ENCODE results near the gene DUSP10. TPM values are rescaled to one million over a fixed set of nuclear protein-coding genes. Genes with fewer than 3 reads are reported as not detected.

DUSP10 gene
- total and polyA plus RNA-seq, 2 of the 13 experiments (the other 11 are each of a cell fraction or from before 2014, with no cell fraction given) = 2.1 to 4.4 TPM

- TF ChIP-seq, protein P1, sequence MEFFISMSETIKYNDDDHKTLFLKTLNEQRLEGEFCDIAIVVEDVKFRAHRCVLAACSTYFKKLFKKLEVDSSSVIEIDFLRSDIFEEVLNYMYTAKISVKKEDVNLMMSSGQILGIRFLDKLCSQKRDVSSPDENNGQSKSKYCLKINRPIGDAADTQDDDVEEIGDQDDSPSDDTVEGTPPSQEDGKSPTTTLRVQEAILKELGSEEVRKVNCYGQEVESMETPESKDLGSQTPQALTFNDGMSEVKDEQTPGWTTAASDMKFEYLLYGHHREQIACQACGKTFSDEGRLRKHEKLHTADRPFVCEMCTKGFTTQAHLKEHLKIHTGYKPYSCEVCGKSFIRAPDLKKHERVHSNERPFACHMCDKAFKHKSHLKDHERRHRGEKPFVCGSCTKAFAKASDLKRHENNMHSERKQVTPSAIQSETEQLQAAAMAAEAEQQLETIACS (CRISPR knock-in tag; IDR thresholded peaks at IDR 0.05) = 0 out of 2 replicates have a peak, but pooled peaks have one; percentile 20
- TF ChIP-seq, protein P2, sequence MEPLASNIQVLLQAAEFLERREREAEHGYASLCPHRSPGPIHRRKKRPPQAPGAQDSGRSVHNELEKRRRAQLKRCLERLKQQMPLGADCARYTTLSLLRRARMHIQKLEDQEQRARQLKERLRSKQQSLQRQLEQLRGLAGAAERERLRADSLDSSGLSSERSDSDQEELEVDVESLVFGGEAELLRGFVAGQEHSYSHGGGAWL (CRISPR knock-in tag; IDR thresholded peaks at IDR 0.05) = no peak; the same call in 1 of the 2 replicates
- TF ChIP-seq SIN3B (IDR thresholded peaks at IDR 0.05; ENCODE audit: low read length) (no peak), SMAD1 (CRISPR knock-in tag; IDR thresholded peaks at IDR 0.05; ENCODE audit: borderline replicate concordance, low read depth) (no peak), MBD4 (IDR thresholded peaks at IDR 0.05; ENCODE audit: borderline replicate concordance, low read length) (0 out of 2 replicates have a peak, but pooled peaks have one; percentile 24), ZBTB37 (CRISPR knock-in tag; IDR thresholded peaks at IDR 0.05) (no peak), CREB3 (CRISPR knock-in tag; IDR thresholded peaks at IDR 0.05) (no peak), MZF1 (CRISPR knock-in tag; IDR thresholded peaks at IDR 0.05; ENCODE audit: borderline replicate concordance) (no peak), IRX3 (CRISPR knock-in tag; IDR thresholded peaks at IDR 0.05; ENCODE audit: borderline replicate concordance, low read depth) (no peak), MATR3 (CRISPR knock-in tag; IDR thresholded peaks at IDR 0.05) (no peak), XBP1 (CRISPR knock-in tag; IDR thresholded peaks at IDR 0.05) (no peak), SP2 (CRISPR knock-in tag; IDR thresholded peaks at IDR 0.05) (peak; percentile 91), KAT2B (IDR thresholded peaks at IDR 0.05; ENCODE audit: borderline replicate concordance, low read depth, low read length) (no peak), FIP1L1 (IDR thresholded peaks at IDR 0.05; ENCODE audit: borderline replicate concordance, insufficient read depth, low read depth, low read length) (no peak)
- TF ChIP-seq, protein P3, sequence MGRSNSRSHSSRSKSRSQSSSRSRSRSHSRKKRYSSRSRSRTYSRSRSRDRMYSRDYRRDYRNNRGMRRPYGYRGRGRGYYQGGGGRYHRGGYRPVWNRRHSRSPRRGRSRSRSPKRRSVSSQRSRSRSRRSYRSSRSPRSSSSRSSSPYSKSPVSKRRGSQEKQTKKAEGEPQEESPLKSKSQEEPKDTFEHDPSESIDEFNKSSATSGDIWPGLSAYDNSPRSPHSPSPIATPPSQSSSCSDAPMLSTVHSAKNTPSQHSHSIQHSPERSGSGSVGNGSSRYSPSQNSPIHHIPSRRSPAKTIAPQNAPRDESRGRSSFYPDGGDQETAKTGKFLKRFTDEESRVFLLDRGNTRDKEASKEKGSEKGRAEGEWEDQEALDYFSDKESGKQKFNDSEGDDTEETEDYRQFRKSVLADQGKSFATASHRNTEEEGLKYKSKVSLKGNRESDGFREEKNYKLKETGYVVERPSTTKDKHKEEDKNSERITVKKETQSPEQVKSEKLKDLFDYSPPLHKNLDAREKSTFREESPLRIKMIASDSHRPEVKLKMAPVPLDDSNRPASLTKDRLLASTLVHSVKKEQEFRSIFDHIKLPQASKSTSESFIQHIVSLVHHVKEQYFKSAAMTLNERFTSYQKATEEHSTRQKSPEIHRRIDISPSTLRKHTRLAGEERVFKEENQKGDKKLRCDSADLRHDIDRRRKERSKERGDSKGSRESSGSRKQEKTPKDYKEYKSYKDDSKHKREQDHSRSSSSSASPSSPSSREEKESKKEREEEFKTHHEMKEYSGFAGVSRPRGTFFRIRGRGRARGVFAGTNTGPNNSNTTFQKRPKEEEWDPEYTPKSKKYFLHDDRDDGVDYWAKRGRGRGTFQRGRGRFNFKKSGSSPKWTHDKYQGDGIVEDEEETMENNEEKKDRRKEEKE (IDR thresholded peaks at IDR 0.05) = no peak
- TF ChIP-seq, protein P4, sequence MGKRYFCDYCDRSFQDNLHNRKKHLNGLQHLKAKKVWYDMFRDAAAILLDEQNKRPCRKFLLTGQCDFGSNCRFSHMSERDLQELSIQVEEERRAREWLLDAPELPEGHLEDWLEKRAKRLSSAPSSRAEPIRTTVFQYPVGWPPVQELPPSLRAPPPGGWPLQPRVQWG (CRISPR knock-in tag; IDR thresholded peaks at IDR 0.05; ENCODE audit: borderline replicate concordance, low read depth) = no peak
- TF ChIP-seq, protein P5, sequence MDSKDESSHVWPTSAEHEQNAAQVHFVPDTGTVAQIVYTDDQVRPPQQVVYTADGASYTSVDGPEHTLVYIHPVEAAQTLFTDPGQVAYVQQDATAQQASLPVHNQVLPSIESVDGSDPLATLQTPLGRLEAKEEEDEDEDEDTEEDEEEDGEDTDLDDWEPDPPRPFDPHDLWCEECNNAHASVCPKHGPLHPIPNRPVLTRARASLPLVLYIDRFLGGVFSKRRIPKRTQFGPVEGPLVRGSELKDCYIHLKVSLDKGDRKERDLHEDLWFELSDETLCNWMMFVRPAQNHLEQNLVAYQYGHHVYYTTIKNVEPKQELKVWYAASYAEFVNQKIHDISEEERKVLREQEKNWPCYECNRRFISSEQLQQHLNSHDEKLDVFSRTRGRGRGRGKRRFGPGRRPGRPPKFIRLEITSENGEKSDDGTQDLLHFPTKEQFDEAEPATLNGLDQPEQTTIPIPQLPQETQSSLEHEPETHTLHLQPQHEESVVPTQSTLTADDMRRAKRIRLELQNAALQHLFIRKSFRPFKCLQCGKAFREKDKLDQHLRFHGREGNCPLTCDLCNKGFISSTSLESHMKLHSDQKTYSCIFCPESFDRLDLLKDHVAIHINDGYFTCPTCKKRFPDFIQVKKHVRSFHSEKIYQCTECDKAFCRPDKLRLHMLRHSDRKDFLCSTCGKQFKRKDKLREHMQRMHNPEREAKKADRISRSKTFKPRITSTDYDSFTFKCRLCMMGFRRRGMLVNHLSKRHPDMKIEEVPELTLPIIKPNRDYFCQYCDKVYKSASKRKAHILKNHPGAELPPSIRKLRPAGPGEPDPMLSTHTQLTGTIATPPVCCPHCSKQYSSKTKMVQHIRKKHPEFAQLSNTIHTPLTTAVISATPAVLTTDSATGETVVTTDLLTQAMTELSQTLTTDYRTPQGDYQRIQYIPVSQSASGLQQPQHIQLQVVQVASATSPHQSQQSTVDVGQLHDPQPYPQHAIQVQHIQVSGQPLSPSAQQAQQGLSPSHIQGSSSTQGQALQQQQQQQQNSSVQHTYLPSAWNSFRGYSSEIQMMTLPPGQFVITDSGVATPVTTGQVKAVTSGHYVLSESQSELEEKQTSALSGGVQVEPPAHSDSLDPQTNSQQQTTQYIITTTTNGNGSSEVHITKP (CRISPR knock-in tag; IDR thresholded peaks at IDR 0.05; ENCODE audit: low read depth) = no peak
These were observed at the start of gene DUSP10 (continued) for GRCh38 chr1:221741703-221742554.
